Adrenal gland (tissue), 5 donors: ENCODE results near the gene VWA3B.

Experiments used
- POLR2A ChIP-seq, 2 donors: fragments of 450-650 bp; IDR thresholded peaks; one replicate each; pipeline ENCODE4 v1.6.1; 2017; ENCODE audit warnings: antibody characterized with exemption in 2 of 2, mild to moderate bottlenecking in 2 of 2, moderate library complexity in 1 of 2
- TF ChIP-seq, protein P1 (sequence below), 6 experiments: fragments of 450-650 bp in 4 of 6; fragments of 200-600 bp in 2 of 6; sonication (generic) in 1 of 6; IDR thresholded peaks; 1 replicate in 5 of 6; 2 replicates in 1 of 6; pipeline versions ENCODE4 v1.5.1 to v1.8.0; 2016 to 2021; ENCODE audit warnings: antibody characterized with exemption in 6 of 6, mild to moderate bottlenecking in 2 of 6, moderate library complexity in 1 of 6
- donor health status: DM: no; HTN: no; CAD: no.

DNA sequence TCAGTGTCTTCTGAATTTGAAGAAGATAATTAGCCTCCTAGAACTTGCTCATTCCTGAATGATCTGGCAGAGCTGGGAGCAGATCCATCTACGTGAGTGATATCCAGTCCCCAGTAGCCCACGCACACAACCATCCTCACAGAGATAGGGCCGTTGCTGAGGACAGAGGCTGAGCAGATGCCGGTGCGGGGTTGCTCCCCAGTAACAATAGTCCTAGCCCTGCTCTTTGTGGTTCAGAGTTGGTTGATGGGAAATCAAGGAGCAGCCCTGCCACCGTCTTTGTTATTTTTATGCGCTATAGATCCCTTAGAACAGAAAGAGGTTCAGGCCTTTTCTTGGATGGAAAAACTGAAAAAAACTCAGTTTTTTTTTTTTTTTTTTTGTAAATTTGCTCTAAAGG is 69.3 kb downstream of the VWA3B start:
- TF ChIP-seq, protein P1, sequence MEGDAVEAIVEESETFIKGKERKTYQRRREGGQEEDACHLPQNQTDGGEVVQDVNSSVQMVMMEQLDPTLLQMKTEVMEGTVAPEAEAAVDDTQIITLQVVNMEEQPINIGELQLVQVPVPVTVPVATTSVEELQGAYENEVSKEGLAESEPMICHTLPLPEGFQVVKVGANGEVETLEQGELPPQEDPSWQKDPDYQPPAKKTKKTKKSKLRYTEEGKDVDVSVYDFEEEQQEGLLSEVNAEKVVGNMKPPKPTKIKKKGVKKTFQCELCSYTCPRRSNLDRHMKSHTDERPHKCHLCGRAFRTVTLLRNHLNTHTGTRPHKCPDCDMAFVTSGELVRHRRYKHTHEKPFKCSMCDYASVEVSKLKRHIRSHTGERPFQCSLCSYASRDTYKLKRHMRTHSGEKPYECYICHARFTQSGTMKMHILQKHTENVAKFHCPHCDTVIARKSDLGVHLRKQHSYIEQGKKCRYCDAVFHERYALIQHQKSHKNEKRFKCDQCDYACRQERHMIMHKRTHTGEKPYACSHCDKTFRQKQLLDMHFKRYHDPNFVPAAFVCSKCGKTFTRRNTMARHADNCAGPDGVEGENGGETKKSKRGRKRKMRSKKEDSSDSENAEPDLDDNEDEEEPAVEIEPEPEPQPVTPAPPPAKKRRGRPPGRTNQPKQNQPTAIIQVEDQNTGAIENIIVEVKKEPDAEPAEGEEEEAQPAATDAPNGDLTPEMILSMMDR (IDR thresholded peaks at IDR 0.05) = no peak
- no peak for TF ChIP-seq POLR2A (IDR thresholded peaks at IDR 0.05)
